ENCODE results near the gene CCSER1. TPM values are rescaled to one million over a fixed set of nuclear protein-coding genes. Genes with fewer than 3 reads are reported as not detected.

The CCSER1 gene
- total RNA-seq, 1 donor from 2014 or later = 20.1 TPM

- H3K4me1 Mint-ChIP-seq = no peaks in the 10 kb centered on the region
- ChIA-PET CTCF (no interaction called here), POLR2A (no interaction called here)
- ATAC-seq (ENCODE audit: low read depth) (no peak), DNase-seq (no peak)
- peaks cover 2% of the 10 kb centered on the region for H3K9me3 Mint-ChIP-seq
- H3K27ac Mint-ChIP-seq = no peak overlapping the region
- intact Hi-C loops (cut with micrococcal nuclease) = no loop called here
- no peak for TF ChIP-seq CTCF (IDR thresholded peaks at IDR 0.05)
- H3K36me3 Mint-ChIP-seq (ENCODE audit: low read depth) = no peaks in the 10 kb centered on the region
- no peak overlapping the region for H3K4me3 Mint-ChIP-seq
- H3K27me3 Mint-ChIP-seq = no peaks in the 10 kb centered on the region
These were observed 453.1 kb downstream of the CCSER1 start for GRCh38 chr4:90580326-90580725.

GRCh38 chr4:90582087-90582486 lies 454.9 kb downstream of the CCSER1 start:
- Mint-ChIP-seq H3K9me3 (no peaks in the 10 kb centered on the region), H3K36me3 (ENCODE audit: low read depth) (no peaks in the 10 kb centered on the region), H3K27me3 (no peaks in the 10 kb centered on the region), H3K27ac (no peak overlapping the region), H3K4me1 (no peaks in the 10 kb centered on the region), H3K4me3 (no peak overlapping the region)
- POLR2A ChIA-PET = no interaction called here
- DNase-seq (no peak), ATAC-seq (ENCODE audit: low read depth) (no peak)
- CTCF ChIA-PET = no interaction called here
- intact Hi-C loops (cut with micrococcal nuclease) = no loop called here
- no peak for TF ChIP-seq CTCF (IDR thresholded peaks at IDR 0.05)

- Mint-ChIP-seq H3K4me3 (no peak overlapping the region), H3K36me3 (ENCODE audit: low read depth) (no peaks in the 10 kb centered on the region), H3K4me1 (no peaks in the 10 kb centered on the region), H3K27ac (no peak overlapping the region), H3K27me3 (no peaks in the 10 kb centered on the region), H3K9me3 (peaks cover 2% of the 10 kb centered on the region)
- intact Hi-C loops (cut with micrococcal nuclease) = no loop called here
- no peak for ATAC-seq (ENCODE audit: low read depth)
- CTCF ChIA-PET = no interaction called here
- POLR2A ChIA-PET = no interaction called here
- TF ChIP-seq CTCF (IDR thresholded peaks at IDR 0.05) = no peak
- no peak for DNase-seq
These were observed 456.9 kb downstream of the CCSER1 start for GRCh38 chr4:90584051-90584450.

- Mint-ChIP-seq H3K36me3 (ENCODE audit: low read depth) (peaks cover under 1% of the 10 kb centered on the region), H3K9me3 (peaks cover 2% of the 10 kb centered on the region), H3K4me1 (no peaks in the 10 kb centered on the region), H3K4me3 (no peak overlapping the region), H3K27ac (no peak overlapping the region), H3K27me3 (no peaks in the 10 kb centered on the region)
- DNase-seq = no peak
- ChIA-PET POLR2A (no interaction called here), CTCF (no interaction called here)
- no peak for TF ChIP-seq CTCF (IDR thresholded peaks at IDR 0.05)
- no peak for ATAC-seq (ENCODE audit: low read depth)
- intact Hi-C loops (cut with micrococcal nuclease) = no loop called here
These were observed 458.8 kb downstream of the CCSER1 start for GRCh38 chr4:90585961-90586360.

GRCh38 chr4:90586799-90587198 lies 459.6 kb downstream of the CCSER1 start:
- no peak overlapping the region for H3K27ac Mint-ChIP-seq
- H3K36me3 Mint-ChIP-seq (ENCODE audit: low read depth) = peaks cover 2% of the 10 kb centered on the region
- H3K27me3 Mint-ChIP-seq = no peaks in the 10 kb centered on the region
- intact Hi-C loops (cut with micrococcal nuclease) = no loop called here
- no peak for TF ChIP-seq CTCF (IDR thresholded peaks at IDR 0.05)
- ChIA-PET CTCF (no interaction called here), POLR2A (no interaction called here)
- DNase-seq (no peak), ATAC-seq (ENCODE audit: low read depth) (no peak)
- no peak overlapping the region for H3K4me3 Mint-ChIP-seq
- no peaks in the 10 kb centered on the region for H3K4me1 Mint-ChIP-seq
- peaks cover 2% of the 10 kb centered on the region for H3K9me3 Mint-ChIP-seq
